Measurements from ENCODE around the gene NFATC3. TPM values are rescaled to one million over a fixed set of nuclear protein-coding genes. Genes with fewer than 3 reads are reported as not detected.

NFATC3 gene
- total and polyA plus RNA-seq, 8 donors: 34.6 to 65.8 (median 39.9) TPM

DNA sequence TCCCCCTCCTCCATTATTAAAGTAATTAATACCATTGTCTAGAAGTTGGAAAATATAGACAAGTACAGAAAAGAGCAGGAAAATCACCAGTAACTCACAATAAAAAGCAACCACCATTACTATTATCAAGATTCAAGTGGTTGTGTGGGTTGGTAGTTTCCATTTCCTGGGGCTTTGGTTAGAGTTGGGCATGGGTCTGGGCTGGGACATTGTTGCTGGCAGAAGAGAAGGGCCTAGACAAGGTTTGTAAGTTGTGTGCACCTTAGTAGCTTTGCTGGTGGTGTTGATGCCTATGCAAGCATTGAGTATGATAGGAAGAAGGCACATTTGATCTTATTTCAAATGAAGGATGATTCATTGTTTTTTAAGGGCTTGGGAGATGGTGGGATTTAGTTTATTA lies 25.4 kb upstream of the NFATC3 start:
- Histone ChIP-seq H3K27me3 (no peaks in the 10 kb centered on the region), H3K27ac (no peak overlapping the region), H3K4me1 (peaks cover 7 to 44% of the 10 kb centered on the region in 2 donors), H3K9me3 (no peaks in the 10 kb centered on the region), H3K36me3 (peaks cover 0 to 49% of the 10 kb centered on the region in 2 donors), H3K4me3 (no peak overlapping the region)
- DNase-seq (no peak), ATAC-seq (no peak)
- TF ChIP-seq, protein P1, sequence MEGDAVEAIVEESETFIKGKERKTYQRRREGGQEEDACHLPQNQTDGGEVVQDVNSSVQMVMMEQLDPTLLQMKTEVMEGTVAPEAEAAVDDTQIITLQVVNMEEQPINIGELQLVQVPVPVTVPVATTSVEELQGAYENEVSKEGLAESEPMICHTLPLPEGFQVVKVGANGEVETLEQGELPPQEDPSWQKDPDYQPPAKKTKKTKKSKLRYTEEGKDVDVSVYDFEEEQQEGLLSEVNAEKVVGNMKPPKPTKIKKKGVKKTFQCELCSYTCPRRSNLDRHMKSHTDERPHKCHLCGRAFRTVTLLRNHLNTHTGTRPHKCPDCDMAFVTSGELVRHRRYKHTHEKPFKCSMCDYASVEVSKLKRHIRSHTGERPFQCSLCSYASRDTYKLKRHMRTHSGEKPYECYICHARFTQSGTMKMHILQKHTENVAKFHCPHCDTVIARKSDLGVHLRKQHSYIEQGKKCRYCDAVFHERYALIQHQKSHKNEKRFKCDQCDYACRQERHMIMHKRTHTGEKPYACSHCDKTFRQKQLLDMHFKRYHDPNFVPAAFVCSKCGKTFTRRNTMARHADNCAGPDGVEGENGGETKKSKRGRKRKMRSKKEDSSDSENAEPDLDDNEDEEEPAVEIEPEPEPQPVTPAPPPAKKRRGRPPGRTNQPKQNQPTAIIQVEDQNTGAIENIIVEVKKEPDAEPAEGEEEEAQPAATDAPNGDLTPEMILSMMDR (IDR thresholded peaks at IDR 0.05): no peak
- intact Hi-C loops (cut with DNase I): no loop called here

DNA sequence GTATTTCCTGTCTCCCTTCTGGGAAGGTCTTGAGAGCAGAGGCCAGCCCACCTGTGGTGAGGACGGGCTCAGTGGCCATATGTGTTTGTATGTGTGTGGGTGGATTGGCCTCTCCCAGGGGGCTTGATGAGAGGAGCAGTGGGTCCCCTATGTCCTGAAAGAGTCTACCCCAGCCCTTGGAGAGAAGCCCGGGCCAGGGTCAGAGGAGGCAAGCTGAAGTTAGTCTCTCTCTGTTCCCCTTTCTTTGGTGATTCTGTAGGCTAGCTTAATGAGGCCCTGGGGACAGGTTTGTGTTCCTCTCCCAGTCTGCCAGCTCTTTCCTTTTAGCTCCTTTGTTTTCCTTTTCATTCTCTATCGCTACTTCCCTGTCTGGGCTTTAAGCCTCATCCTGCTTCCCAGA lies 23.8 kb upstream of the NFATC3 start:
- DNase-seq (no peak), ATAC-seq (no peak)
- intact Hi-C loops (cut with DNase I): no loop called here
- peak overlapping the region in 1 of 2 donors; percentile 46 for H3K27ac ChIP-seq
- TF ChIP-seq, protein P1 (IDR thresholded peaks at IDR 0.05): no peak
- no peak overlapping the region for H3K4me3 ChIP-seq
- no peaks in the 10 kb centered on the region for H3K9me3 ChIP-seq
- H3K4me1 ChIP-seq: peaks cover 9 to 59% of the 10 kb centered on the region in 2 donors
- peaks cover 0 to 36% of the 10 kb centered on the region in 2 donors for H3K36me3 ChIP-seq
- H3K27me3 ChIP-seq: no peaks in the 10 kb centered on the region

DNA sequence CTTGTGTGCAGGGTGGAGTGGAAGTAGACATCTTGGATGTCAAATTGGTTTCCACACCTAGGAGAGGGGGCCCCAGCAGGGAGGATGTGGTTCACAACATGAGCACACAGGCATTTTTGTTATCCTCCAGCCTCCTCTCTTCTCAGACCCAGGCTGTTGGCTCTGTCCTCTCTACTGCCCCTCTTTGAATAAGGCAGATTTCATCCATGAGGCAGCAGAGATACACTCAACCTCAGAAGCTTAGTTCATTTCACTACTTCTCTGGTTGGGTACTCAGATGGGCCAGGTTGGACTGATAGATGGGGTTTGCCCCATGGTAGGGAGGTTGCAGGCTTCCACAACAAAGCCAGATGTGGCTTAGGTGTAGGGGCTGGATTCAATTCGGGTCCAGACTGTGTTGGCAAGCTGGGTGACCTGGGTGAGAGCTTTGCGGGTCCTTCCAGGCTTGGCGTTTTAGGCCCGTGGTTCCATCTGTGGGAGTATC lies 22.2 kb upstream of the NFATC3 start:
- TF ChIP-seq, protein P1 (IDR thresholded peaks at IDR 0.05): no peak
- DNase-seq: no peak
- Histone ChIP-seq H3K27ac (peak overlapping the region in 1 of 2 donors; percentile 85), H3K9me3 (no peaks in the 10 kb centered on the region), H3K4me3 (no peak overlapping the region), H3K27me3 (no peaks in the 10 kb centered on the region), H3K4me1 (peaks cover 12 to 68% of the 10 kb centered on the region in 2 donors), H3K36me3 (peaks cover 0 to 38% of the 10 kb centered on the region in 2 donors)
- intact Hi-C loops (cut with DNase I): no loop called here
- ATAC-seq: no peak

DNA sequence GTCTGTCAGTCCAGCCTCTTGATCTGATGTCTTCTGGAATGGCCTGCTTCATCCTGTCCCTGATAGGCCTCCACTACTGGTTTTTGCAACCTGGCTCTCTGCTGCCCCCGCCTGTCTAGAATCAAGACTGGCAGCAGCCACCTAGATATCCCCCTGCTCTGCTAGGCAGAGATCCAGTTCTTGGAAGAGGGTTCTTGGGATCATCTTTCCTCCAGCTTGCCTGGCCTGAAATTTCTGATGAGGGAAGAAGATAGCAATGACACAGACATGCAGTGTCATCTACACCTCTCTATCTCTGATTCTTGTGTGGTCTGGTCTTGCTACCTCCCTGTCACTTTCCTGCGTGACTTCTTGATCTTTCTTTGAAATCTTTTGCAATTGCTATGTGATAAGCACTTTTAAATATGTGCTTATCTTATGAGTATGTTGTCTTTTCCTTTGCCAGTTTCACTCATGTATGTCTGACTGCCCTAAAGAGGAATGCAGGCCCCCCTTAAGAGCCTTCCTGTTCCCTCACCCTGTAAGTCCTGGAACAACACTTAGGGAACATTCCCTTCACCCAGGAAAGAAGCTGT lies 20.3 kb upstream of the NFATC3 start:
- intact Hi-C loops (cut with DNase I): no loop called here
- ATAC-seq: peak; percentile 82

DNA sequence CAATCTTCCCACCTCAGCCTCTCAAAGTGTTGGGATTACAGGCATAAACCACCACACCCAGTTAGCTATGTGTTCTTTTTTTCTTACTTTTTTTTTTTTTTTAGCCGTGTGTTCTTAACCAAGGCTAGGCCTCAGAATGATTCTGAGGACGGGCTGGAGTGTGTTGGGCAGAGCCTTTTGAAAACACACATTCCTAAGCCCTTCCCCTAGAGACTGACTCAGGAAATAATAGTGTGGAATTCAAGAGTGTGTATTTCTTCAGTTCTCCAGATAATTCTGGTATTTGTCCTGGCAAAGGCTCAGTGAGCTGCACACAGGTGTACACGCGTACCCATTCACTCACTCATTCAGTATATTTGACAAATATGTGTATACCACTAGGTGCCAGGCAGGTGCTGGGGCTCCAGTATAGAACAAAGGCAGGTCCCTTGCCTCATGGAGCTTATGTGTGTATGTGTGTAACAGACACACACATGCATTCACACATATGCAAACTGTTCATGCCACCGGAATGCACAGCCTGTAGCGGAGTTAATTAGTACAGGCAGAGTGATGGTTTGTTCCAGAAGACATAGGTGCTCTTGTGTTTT lies 19.4 kb upstream of the NFATC3 start:
- intact Hi-C loops (cut with DNase I): no loop called here
- peak in 2 of 4 donors; percentile 41 to 52 for DNase-seq
- peak; percentile 76 for ATAC-seq
- Histone ChIP-seq H3K36me3 (peaks cover 0 to 39% of the 10 kb centered on the region in 2 donors), H3K27ac (peak overlapping the region; percentile 67 to 85), H3K9me3 (no peaks in the 10 kb centered on the region), H3K27me3 (no peaks in the 10 kb centered on the region), H3K4me1 (peaks cover 23 to 79% of the 10 kb centered on the region in 2 donors), H3K4me3 (no peak overlapping the region)
- TF ChIP-seq, protein P1 (IDR thresholded peaks at IDR 0.05): no peak

More for the DNA sequence above, 20.3 kb upstream of the NFATC3 start:
- Histone ChIP-seq H3K9me3 (no peaks in the 10 kb centered on the region), H3K27ac (peak overlapping the region; percentile 67 to 85), H3K36me3 (peaks cover 0 to 33% of the 10 kb centered on the region in 2 donors), H3K4me3 (no peak overlapping the region), H3K4me1 (peaks cover 23 to 81% of the 10 kb centered on the region in 2 donors), H3K27me3 (no peaks in the 10 kb centered on the region)
- peak in 3 of 4 donors; percentile 67 to 89 (median 84) for DNase-seq
- TF ChIP-seq, protein P1 (IDR thresholded peaks at IDR 0.05): peak; percentile 81 to 86

All from left lung (tissue), 10 donors.